ENCODE results near the gene OR7A17.

The OR7A17 gene

DNA sequence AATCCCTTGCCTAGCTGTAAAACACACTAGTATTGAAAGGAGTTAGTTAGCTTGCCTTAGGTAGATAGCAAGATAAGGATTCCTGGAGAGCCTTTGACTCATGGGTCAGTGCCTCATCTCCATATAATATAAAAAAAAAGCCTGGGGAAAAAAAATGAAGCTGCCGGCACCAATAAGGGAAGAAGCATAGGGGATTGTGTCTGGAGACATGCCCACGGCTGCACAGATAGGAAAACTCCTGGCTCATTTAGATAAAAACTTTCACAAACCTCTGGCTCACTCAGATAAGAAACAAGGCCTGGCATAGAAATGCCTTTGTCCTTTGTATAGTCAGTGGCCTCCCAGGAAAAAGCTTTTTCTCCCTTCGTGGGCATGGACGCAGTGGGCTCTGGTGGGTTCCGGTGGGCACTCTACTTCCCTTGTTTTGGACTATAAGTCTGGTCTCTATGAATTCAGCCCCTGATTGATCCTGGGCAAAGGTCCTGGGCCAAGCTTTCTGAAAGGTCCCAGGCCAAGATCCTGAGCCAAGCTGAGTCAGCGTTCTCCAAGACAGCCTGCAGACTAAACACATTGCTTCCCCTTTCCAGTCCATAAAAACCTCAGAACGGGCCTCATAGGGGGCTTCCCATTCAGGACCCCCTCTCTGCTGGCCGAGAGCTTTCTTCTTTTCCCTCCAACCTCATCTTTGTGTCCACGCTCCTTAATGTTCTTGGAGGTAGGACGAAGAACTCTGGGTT lies 4.9 kb upstream of the OR7A17 start:
- TF ChIP-seq, protein P1, sequence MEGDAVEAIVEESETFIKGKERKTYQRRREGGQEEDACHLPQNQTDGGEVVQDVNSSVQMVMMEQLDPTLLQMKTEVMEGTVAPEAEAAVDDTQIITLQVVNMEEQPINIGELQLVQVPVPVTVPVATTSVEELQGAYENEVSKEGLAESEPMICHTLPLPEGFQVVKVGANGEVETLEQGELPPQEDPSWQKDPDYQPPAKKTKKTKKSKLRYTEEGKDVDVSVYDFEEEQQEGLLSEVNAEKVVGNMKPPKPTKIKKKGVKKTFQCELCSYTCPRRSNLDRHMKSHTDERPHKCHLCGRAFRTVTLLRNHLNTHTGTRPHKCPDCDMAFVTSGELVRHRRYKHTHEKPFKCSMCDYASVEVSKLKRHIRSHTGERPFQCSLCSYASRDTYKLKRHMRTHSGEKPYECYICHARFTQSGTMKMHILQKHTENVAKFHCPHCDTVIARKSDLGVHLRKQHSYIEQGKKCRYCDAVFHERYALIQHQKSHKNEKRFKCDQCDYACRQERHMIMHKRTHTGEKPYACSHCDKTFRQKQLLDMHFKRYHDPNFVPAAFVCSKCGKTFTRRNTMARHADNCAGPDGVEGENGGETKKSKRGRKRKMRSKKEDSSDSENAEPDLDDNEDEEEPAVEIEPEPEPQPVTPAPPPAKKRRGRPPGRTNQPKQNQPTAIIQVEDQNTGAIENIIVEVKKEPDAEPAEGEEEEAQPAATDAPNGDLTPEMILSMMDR (IDR thresholded peaks at IDR 0.05; ENCODE audit: low read depth, low read length, missing control alignments): no peak
- H3K4me3 ChIP-seq (replicated peaks; ENCODE audit: low read depth, low read length): no peak overlapping the region
- DNase-seq (ENCODE audit: extremely low read depth, low read depth): no peak

DNA sequence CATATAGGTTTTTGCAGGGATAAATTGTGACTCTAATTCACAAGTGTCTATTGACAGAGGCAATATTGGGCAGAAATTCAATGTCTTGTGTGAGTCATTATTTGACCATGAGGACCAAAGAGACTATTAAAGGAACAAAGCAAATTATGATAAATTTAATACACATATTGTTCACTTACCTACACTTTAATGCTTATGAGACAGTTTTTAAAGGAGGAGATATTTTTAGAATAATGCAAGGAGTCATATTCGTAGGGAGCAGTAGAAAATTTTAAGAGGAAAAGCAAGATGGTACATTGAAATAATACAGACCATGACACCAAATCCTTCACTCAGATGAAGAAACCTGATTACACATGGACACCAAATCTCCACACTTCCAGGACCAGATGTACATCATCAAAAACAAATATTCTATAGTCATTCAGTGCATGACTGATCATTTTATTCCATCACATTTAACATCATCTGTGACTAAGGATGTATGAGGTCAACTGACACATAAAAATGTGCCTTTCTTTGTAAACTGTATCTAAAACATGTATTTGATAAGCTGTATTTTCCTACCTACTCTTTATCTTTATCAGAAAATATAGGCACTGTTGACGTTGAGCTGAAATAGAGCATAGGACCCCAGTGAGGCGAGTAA lies 4.2 kb upstream of the OR7A17 start:
- no peak for DNase-seq (ENCODE audit: extremely low read depth, low read depth)
- TF ChIP-seq, protein P1 (IDR thresholded peaks at IDR 0.05; ENCODE audit: low read depth, low read length, missing control alignments): no peak
- H3K4me3 ChIP-seq (replicated peaks; ENCODE audit: low read depth, low read length): no peak overlapping the region

DNA sequence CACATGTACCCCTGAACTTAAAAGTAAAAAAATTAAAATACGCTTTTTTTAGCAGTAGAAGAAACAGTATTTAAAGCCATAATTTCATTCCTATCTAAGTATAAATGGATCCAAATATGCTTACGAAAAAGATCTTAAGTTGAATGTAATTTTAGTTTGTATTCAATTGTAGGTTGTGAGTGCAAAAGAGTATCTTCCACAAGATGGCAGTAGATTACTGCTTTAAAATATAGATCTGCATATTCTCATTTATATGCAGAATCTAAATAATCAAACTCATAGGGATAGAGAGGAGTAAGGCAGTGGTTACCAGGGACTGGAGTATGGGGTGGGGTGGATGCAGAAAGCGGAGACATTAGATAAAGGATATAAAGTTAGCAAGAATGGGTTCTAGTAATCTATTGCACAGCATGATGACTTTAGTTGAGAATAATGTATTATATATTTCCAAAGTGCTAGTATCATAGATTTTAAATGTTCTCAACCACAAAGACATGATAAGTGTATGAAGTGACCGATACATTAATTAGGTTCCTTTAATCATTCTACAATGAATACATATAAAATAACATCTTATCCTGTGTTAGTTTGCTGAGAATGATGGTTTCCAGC lies 14.2 kb downstream of the OR7A17 start:
- H3K4me3 ChIP-seq (replicated peaks; ENCODE audit: low read depth, low read length): no peak overlapping the region
- TF ChIP-seq, protein P1 (IDR thresholded peaks at IDR 0.05; ENCODE audit: low read depth, low read length, missing control alignments): peak; percentile 24
- DNase-seq (ENCODE audit: extremely low read depth, low read depth): no peak

DNA sequence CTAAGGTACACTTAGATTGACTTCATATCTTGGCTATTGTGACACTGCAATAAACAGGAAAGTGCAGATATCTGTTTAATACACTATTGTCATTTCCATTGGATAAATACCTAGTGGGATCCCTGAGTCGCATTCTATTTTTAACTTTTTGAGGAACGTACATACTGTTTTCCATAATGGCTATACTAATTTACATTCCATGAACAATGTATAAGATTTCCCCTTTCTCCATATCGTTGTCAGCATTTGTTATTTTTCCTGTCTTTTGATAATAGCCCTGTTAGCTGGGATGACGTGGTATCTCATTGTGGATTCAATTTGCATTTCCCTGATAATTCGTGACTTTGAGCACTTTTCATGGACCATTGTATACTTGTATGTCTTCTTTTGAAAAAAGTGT lies 17.4 kb downstream of the OR7A17 start:
- no peak for DNase-seq (ENCODE audit: extremely low read depth, low read depth)
- no peak overlapping the region for H3K4me3 ChIP-seq (replicated peaks; ENCODE audit: low read depth, low read length)
- TF ChIP-seq, protein P1 (IDR thresholded peaks at IDR 0.05; ENCODE audit: low read depth, low read length, missing control alignments): no peak

DNA sequence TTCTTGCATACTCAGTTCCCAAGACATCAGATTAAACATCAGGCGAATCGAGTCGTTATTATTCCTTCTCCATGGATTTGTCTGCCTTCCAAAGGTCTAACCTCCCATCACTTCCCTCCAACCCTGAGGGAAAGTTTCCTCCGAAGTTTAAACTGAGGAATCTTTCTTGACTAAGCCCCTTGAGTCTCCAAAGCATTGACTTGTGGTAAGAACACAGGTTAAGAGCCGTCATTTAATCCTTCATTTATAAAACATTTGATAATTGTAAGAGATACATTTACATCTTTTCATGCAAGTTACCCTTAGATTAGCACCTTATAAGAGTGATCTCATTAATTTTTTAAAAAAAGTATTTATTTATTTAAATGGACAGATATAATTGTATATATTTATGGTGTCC lies 37.1 kb downstream of the OR7A17 start, which contains the start of gene OR7A10:
TSS of gene OR7A10 (minus strand) at position 101 of the 400 bp plus-strand sequence. CDS start 7,045 bp downstream, outside the sequence.
- TF ChIP-seq, protein P1 (IDR thresholded peaks at IDR 0.05; ENCODE audit: low read depth, low read length, missing control alignments): no peak
- DNase-seq (ENCODE audit: extremely low read depth, low read depth): no peak
- no peak within 1 kb of the TSS for H3K4me3 ChIP-seq (replicated peaks; ENCODE audit: low read depth, low read length)

DNA sequence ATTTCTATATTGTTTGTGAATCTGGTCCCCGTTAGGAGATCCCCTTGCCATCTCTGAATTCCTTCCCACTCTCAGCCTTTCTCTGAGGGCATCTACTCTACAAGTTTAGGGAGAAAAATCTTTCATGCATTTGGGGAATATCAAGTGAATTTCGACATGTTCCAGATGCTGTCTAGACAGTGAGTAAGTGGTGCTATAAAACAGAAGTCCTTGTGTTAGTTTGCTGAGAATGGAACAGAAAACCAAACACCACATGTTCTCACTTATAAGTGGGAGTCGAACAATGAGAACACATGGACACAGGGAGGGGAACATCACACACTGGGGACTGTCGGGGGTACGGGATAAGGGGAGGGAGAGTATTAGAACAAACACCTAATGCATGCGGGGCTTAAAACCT lies 42.4 kb downstream of the OR7A17 start:
- TF ChIP-seq, protein P1 (IDR thresholded peaks at IDR 0.05; ENCODE audit: low read depth, low read length, missing control alignments): no peak
- DNase-seq (ENCODE audit: extremely low read depth, low read depth): no peak
- H3K4me3 ChIP-seq (replicated peaks; ENCODE audit: low read depth, low read length): no peak overlapping the region

Data from HFF-Myc (cell line).